Activated CD8-positive, alpha-beta memory T cell treated with anti-CD3 and anti-CD28 coated beads, Interleukin-2, amount 10 ng/mL, durations not matched to agents 7 days and 5 days (primary cell): Measurements from ENCODE around the gene TUBA4B. TPM values are rescaled to one million over a fixed set of nuclear protein-coding genes. Genes with fewer than 3 reads are reported as not detected.

Experiments
- ATAC-seq: fragments of 150-1000 bp; cut with Tn5 transposase; one replicate; pipeline ENCODE4 v1.10.0; 2021; ENCODE audit warnings: moderate library complexity
- CTCF ChIA-PET: fragments of 350-600 bp; sonication (Branson Sonifier 250); formaldehyde crosslinking; loops from one replicate; lab custom pipeline; 2021; ENCODE audit warnings: antibody characterized with exemption; lab: Charles Lee
- DNase-seq: peaks from one replicate; pipeline ENCODE4 v3.0.0-alpha.2; 2020
- H3K27ac Mint-ChIP-seq: one replicate; pipeline ENCODE4 v1.8.0; 2021; ENCODE audit warnings: mild to moderate bottlenecking, mixed read lengths
- H3K27me3 Mint-ChIP-seq: one replicate; pipeline ENCODE4 v1.8.0; 2021; ENCODE audit warnings: mixed read lengths
- H3K36me3 Mint-ChIP-seq: one replicate; pipeline ENCODE4 v1.8.0; 2021; ENCODE audit warnings: mild to moderate bottlenecking, mixed read lengths
- H3K4me1 Mint-ChIP-seq: one replicate; pipeline ENCODE4 v1.8.0; 2021; ENCODE audit warnings: mixed read lengths
- H3K4me3 Mint-ChIP-seq: one replicate; pipeline ENCODE4 v1.8.0; 2021; ENCODE audit warnings: mild to moderate bottlenecking, moderate library complexity, mixed read lengths
- H3K9me3 Mint-ChIP-seq: one replicate; pipeline ENCODE4 v1.8.0; 2022; ENCODE audit warnings: low read depth, mixed read lengths
- total RNA-seq, 2 experiments: library from RNA; stranded (reverse); gene quantifications; one replicate each; pipeline ENCODE4 v1.2.3, GENCODE V29; 2021

TUBA4B gene
- total RNA-seq, 2 experiments from 2014 or later, result not detected

DNA sequence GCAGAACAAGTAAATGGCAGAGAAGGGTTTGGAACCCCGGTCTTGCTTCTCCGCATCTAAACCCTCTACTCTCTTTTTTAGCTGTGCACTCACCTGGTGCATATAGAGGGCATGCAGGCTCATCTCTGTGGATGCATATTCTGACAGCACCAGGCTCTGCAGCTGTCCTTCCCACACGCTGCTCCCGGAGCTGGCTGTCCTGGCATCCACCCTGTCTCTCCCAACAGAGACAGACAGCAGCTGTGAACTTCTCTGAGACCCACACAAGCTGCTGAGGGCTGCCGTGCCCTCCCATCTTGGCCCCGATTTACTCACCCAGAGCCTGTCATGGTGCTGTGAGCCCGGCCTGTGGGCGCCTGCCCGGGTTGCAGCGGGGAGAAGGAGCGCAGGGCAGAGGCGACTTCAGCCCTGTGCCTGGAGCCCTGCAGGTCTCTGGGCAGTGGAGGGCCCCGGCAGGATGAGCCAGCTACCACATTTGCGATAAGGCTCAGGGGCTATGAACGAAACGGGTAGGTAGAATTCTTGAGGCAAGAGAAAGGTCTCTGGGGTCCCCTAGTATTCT, 31.0 kb upstream of the TUBA4B start:
- no peak overlapping the region for H3K4me3 Mint-ChIP-seq
- CTCF ChIA-PET, result interaction anchor here (0.9 to 1.6 kb wide), 3 partner anchors 52 to 164 kb away, joined by 3 to 7 read pairs (median 3); partner anchors contain the start of gene SLC23A3
- no peak overlapping the region for H3K27ac Mint-ChIP-seq
- no peaks in the 10 kb centered on the region for H3K27me3 Mint-ChIP-seq
- H3K36me3 Mint-ChIP-seq, result peaks cover 34% of the 10 kb centered on the region
- H3K9me3 Mint-ChIP-seq, result no peaks in the 10 kb centered on the region
- ATAC-seq (no peak), DNase-seq (no peak)
- peaks cover 29% of the 10 kb centered on the region for H3K4me1 Mint-ChIP-seq

- no peaks in the 10 kb centered on the region for H3K27me3 Mint-ChIP-seq
- peaks cover 37% of the 10 kb centered on the region for H3K36me3 Mint-ChIP-seq
- no peak overlapping the region for H3K4me3 Mint-ChIP-seq
- no peaks in the 10 kb centered on the region for H3K9me3 Mint-ChIP-seq
- ATAC-seq (no peak), DNase-seq (no peak)
- H3K27ac Mint-ChIP-seq, result no peak overlapping the region
- peaks cover 34% of the 10 kb centered on the region for H3K4me1 Mint-ChIP-seq
- CTCF ChIA-PET, result no interaction called here
Observed at GRCh38 chr2:219223831-219224610, 29.0 kb upstream of the TUBA4B start.

- no peaks in the 10 kb centered on the region for H3K9me3 Mint-ChIP-seq
- no peaks in the 10 kb centered on the region for H3K27me3 Mint-ChIP-seq
- ATAC-seq, result no peak
- no peak overlapping the region for H3K4me3 Mint-ChIP-seq
- peaks cover 35% of the 10 kb centered on the region for H3K4me1 Mint-ChIP-seq
- no peak for DNase-seq
- CTCF ChIA-PET, result no interaction called here
- peak overlapping the region; percentile 24 for H3K27ac Mint-ChIP-seq
- H3K36me3 Mint-ChIP-seq, result peaks cover 36% of the 10 kb centered on the region
Observed at GRCh38 chr2:219225350-219225749, 27.7 kb upstream of the TUBA4B start.

GRCh38 chr2:219228041-219228910, 24.8 kb upstream of the TUBA4B start:
- H3K9me3 Mint-ChIP-seq, result no peaks in the 10 kb centered on the region
- H3K4me1 Mint-ChIP-seq, result peaks cover 61% of the 10 kb centered on the region
- no peaks in the 10 kb centered on the region for H3K27me3 Mint-ChIP-seq
- no peak for ATAC-seq
- peak overlapping the region; percentile 81 for H3K27ac Mint-ChIP-seq
- peak overlapping the region; percentile 98 for H3K4me3 Mint-ChIP-seq
- no peak for DNase-seq
- CTCF ChIA-PET, result interaction anchor here (1.1 to 3.3 kb wide), 14 partner anchors 11 to 381 kb away, joined by 3 to 24 read pairs (median 7); partner anchors contain the start of genes ABCB6, GLB1L, STK16 and TUBA4B
- H3K36me3 Mint-ChIP-seq, result peaks cover 51% of the 10 kb centered on the region

GRCh38 chr2:219228911-219229304, 24.1 kb upstream of the TUBA4B start:
- Mint-ChIP-seq H3K36me3 (peaks cover 52% of the 10 kb centered on the region), H3K4me1 (peaks cover 65% of the 10 kb centered on the region)
- CTCF ChIA-PET, result interaction anchor here (1.0 to 3.3 kb wide), 14 partner anchors 11 to 382 kb away, joined by 3 to 24 read pairs (median 8); partner anchors contain the start of genes ABCB6, CNPPD1, GLB1L and STK16

GRCh38 chr2:219229305-219230058, 23.6 kb upstream of the TUBA4B start, which contains the start of the genes ANKZF1 and ATG9A:
Gene ANKZF1 (plus strand): TSS chr2:219229806. CDS start chr2:219230258, 452 bp downstream.
Gene ATG9A (minus strand): TSS chr2:219229636. CDS start chr2:219228024, 1,612 bp downstream.
- peaks cover 54% of the 10 kb centered on the region for H3K36me3 Mint-ChIP-seq
- no peaks in the 10 kb centered on the region for H3K27me3 Mint-ChIP-seq
- H3K4me3 Mint-ChIP-seq, result peak within 1 kb of the TSS; percentile 98
- CTCF ChIA-PET, result interaction anchor here (0.7 to 3.3 kb wide), 19 partner anchors 10 to 382 kb away, joined by 3 to 24 read pairs (median 7); partner anchors contain the start of genes ABCB6, CNPPD1, GLB1L and NHEJ1
- peak; percentile 100 for DNase-seq
- ATAC-seq, result peak; percentile 98
- no peaks in the 10 kb centered on the region for H3K9me3 Mint-ChIP-seq
- H3K27ac Mint-ChIP-seq, result peak within 1 kb of the TSS; percentile 95
- H3K4me1 Mint-ChIP-seq, result peaks cover 65% of the 10 kb centered on the region

More at GRCh38 chr2:219228911-219229304, 24.1 kb upstream of the TUBA4B start:
- no peak for ATAC-seq
- no peak for DNase-seq
- H3K27ac Mint-ChIP-seq, result peak overlapping the region; percentile 81
- H3K4me3 Mint-ChIP-seq, result peak overlapping the region; percentile 98
- no peaks in the 10 kb centered on the region for H3K9me3 Mint-ChIP-seq
- H3K27me3 Mint-ChIP-seq, result no peaks in the 10 kb centered on the region

GRCh38 chr2:219230059-219230540, 22.9 kb upstream of the TUBA4B start:
- Mint-ChIP-seq H3K36me3 (peaks cover 51% of the 10 kb centered on the region), H3K4me3 (peak overlapping the region; percentile 98), H3K9me3 (no peaks in the 10 kb centered on the region), H3K27ac (peak overlapping the region; percentile 95), H3K27me3 (no peaks in the 10 kb centered on the region), H3K4me1 (peaks cover 63% of the 10 kb centered on the region)
- CTCF ChIA-PET, result interaction anchor here (0.7 to 3.3 kb wide), 17 partner anchors 9 to 70 kb away, joined by 3 to 24 read pairs (median 8); partner anchors contain the start of genes ABCB6, GLB1L, NHEJ1 and STK16
- DNase-seq (peak; percentile 73), ATAC-seq (peak; percentile 14)

DNA sequence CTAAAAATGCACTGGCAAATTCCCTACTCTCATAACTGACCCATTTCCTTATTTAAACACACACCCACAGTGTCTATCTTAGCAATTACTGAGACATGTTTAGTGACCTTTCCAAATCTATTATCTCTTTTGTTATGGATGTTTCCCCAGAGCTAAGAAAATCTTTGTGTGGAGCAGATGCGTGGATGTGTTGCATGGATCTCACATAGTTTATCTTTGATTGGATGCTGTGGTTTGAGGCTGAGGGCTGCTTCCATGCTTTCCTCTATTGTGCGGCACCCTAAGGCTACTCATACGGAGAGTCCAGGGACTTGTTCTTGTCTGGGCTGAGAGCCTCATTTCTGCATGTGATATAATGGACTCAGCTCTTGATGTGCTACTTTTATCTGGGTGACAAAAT, 18.7 kb upstream of the TUBA4B start:
- peaks cover 54% of the 10 kb centered on the region for H3K36me3 Mint-ChIP-seq
- CTCF ChIA-PET, result interaction anchor here (0.8 kb wide), 1 partner anchor 20 kb away, joined by 3 read pairs; no protein-coding TSS in a partner anchor
- no peaks in the 10 kb centered on the region for H3K9me3 Mint-ChIP-seq
- H3K4me1 Mint-ChIP-seq, result peaks cover 33% of the 10 kb centered on the region
- H3K4me3 Mint-ChIP-seq, result no peak overlapping the region
- H3K27me3 Mint-ChIP-seq, result no peaks in the 10 kb centered on the region
- H3K27ac Mint-ChIP-seq, result no peak overlapping the region
- DNase-seq (no peak), ATAC-seq (no peak)

DNA sequence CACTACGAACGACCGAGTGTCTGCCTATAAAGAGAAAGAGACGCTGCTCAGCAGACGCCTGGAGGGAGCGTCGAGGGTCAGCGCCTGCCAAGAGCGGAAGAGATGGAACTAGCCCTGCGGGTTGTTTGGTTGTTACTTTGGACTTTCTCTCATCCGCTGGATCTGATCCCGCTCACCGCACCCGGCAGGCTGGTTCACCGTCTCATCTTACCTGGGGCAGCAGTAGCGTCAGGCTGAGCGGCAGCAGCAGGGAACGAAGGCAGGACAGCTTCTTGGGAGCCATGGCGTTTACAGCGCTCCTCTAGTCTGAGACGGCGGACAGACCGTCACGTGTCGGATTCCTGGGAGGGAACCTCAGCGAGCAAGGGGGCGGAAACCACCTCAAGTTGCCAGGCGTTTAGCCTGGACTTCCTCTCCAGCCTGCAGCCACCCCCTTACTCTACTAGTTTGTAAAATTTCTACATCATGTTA, 9.7 kb upstream of the TUBA4B start:
- Mint-ChIP-seq H3K27ac (no peak overlapping the region), H3K36me3 (peaks cover 19% of the 10 kb centered on the region), H3K4me3 (no peak overlapping the region), H3K27me3 (no peaks in the 10 kb centered on the region), H3K9me3 (no peaks in the 10 kb centered on the region), H3K4me1 (peaks cover 42% of the 10 kb centered on the region)
- no peak for DNase-seq
- CTCF ChIA-PET, result no interaction called here
- ATAC-seq, result no peak

GRCh38 chr2:219244789-219245147, 8.3 kb upstream of the TUBA4B start:
- Mint-ChIP-seq H3K27me3 (no peaks in the 10 kb centered on the region), H3K36me3 (peaks cover 32% of the 10 kb centered on the region), H3K9me3 (no peaks in the 10 kb centered on the region), H3K4me3 (peak overlapping the region; percentile 99), H3K4me1 (peaks cover 56% of the 10 kb centered on the region), H3K27ac (peak overlapping the region; percentile 100)
- ATAC-seq (no peak), DNase-seq (no peak)
- CTCF ChIA-PET, result interaction anchor here (0.7 to 2.7 kb wide), 15 partner anchors 10 to 347 kb away, joined by 3 to 25 read pairs (median 6); partner anchors contain the start of genes ANKZF1, ATG9A, DNAJB2 and NHEJ1

GRCh38 chr2:219245148-219245898, 7.7 kb upstream of the TUBA4B start, which contains the start of the genes GLB1L and STK16:
Gene GLB1L (minus strand): TSS chr2:219245444. CDS start chr2:219243573, 1,871 bp downstream.
Gene STK16 (plus strand): TSS chr2:219245479. CDS start chr2:219246000, 521 bp downstream.
- Mint-ChIP-seq H3K27ac (peak within 1 kb of the TSS; percentile 100), H3K4me3 (peak within 1 kb of the TSS; percentile 99), H3K4me1 (peaks cover 61% of the 10 kb centered on the region), H3K9me3 (no peaks in the 10 kb centered on the region), H3K36me3 (peaks cover 38% of the 10 kb centered on the region), H3K27me3 (no peaks in the 10 kb centered on the region)
- CTCF ChIA-PET, result interaction anchor here (0.7 to 2.7 kb wide), 16 partner anchors 9 to 348 kb away, joined by 3 to 25 read pairs (median 6); partner anchors contain the start of genes ANKZF1, ATG9A, DNAJB2 and DNPEP
- peak; percentile 75 for ATAC-seq
- DNase-seq, result peak; percentile 94
